Activated CD4-positive, alpha-beta memory T cell treated with anti-CD3 and anti-CD28 coated beads, Interleukin-2, amount 10 ng/mL, durations not matched to agents 7 days and 5 days (primary cell): ENCODE measurements around the gene YY1. TPM values are rescaled to one million over a fixed set of nuclear protein-coding genes. Genes with fewer than 3 reads are reported as not detected.

ENCODE experiments used
- CTCF ChIA-PET: fragments of 350-600 bp; sonication (Branson Sonifier 250); formaldehyde crosslinking; loops from one replicate; lab custom pipeline; 2021; ENCODE audit warnings: antibody characterized with exemption, inconsistent platforms; lab: Charles Lee
- POLR2A ChIA-PET: fragments of 350-600 bp; sonication (Branson Sonifier 250); formaldehyde crosslinking; loops from one replicate; lab custom pipeline; 2021; ENCODE audit warnings: antibody characterized with exemption; lab: Charles Lee
- DNase-seq: peaks from one replicate; pipeline ENCODE4 v3.0.0-alpha.2; 2020
- H3K27ac Mint-ChIP-seq: one replicate; pipeline ENCODE4 v1.8.0; 2021; ENCODE audit warnings: mild to moderate bottlenecking, mixed read lengths
- H3K27me3 Mint-ChIP-seq: one replicate; pipeline ENCODE4 v1.8.0; 2021; ENCODE audit warnings: mixed read lengths
- H3K36me3 Mint-ChIP-seq: one replicate; pipeline ENCODE4 v1.8.0; 2021; ENCODE audit warnings: low read depth, mixed read lengths
- H3K4me1 Mint-ChIP-seq: one replicate; pipeline ENCODE4 v1.8.0; 2021; ENCODE audit warnings: mixed read lengths
- H3K4me3 Mint-ChIP-seq: one replicate; pipeline ENCODE4 v1.8.0; 2021; ENCODE audit warnings: mild to moderate bottlenecking, mixed read lengths
- H3K9me3 Mint-ChIP-seq: one replicate; pipeline ENCODE4 v1.8.0; 2021; ENCODE audit warnings: mixed read lengths
- total RNA-seq, 2 experiments: library from RNA; stranded (reverse); gene quantifications; one replicate each; pipeline ENCODE4 v1.2.3, GENCODE V29; 2021

YY1 gene
- total RNA-seq = 10 to 100 TPM; 94.0 to 95.6 TPM

- H3K4me3 Mint-ChIP-seq = peak within 1 kb of the TSS; percentile 99
- ChIA-PET POLR2A (interaction anchor here (1.0 to 9.2 kb wide), 9 partner anchors 14 to 174 kb away, joined by 3 to 268 read pairs (median 5); partner anchors contain the start of gene EVL), CTCF (interaction anchor here (0.7 to 6.7 kb wide), 4 partner anchors 10 to 47 kb away, joined by 3 to 73 read pairs (median 4); no protein-coding TSS in a partner anchor)
- peaks cover 59% of the 10 kb centered on the region for H3K36me3 Mint-ChIP-seq
- H3K27me3 Mint-ChIP-seq = no peaks in the 10 kb centered on the region
- peak; percentile 99 for DNase-seq
- H3K27ac Mint-ChIP-seq = peak within 1 kb of the TSS; percentile 99
- H3K9me3 Mint-ChIP-seq = no peaks in the 10 kb centered on the region
- peaks cover 61% of the 10 kb centered on the region for H3K4me1 Mint-ChIP-seq
These were observed at the start of gene YY1 for GRCh38 chr14:100238419-100239210. YY1 (plus strand) TSS chr14:100239144; CDS start chr14:100239245, 101 bp downstream.

DNA sequence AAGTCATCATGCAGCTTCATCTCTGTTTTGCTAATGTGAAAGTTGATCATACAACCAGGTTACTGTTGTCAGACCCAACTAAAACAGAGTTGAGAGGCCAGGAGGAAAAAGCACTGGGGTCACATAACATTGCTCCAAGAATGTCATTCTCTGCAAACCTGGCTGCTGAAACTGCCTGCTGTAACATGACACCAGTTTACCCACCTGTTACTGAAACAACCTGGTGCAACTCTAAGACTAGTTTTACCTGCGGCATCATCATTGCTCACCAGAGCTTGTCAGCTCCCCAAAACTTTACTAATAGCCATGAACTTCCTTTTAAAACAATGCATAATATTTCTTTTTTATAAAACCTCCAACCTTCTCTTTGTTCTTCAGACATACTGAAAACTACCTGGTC lies 48.8 kb upstream of the YY1 start:
- no peak for DNase-seq
- Mint-ChIP-seq H3K27ac (no peak overlapping the region), H3K36me3 (no peaks in the 10 kb centered on the region), H3K27me3 (no peaks in the 10 kb centered on the region), H3K4me1 (peaks cover 21% of the 10 kb centered on the region), H3K4me3 (no peak overlapping the region), H3K9me3 (no peaks in the 10 kb centered on the region)
- POLR2A ChIA-PET = interaction anchor here (0.7 kb wide), 1 partner anchor 32 kb away, joined by 3 read pairs; no protein-coding TSS in a partner anchor
- CTCF ChIA-PET = no interaction called here

DNA sequence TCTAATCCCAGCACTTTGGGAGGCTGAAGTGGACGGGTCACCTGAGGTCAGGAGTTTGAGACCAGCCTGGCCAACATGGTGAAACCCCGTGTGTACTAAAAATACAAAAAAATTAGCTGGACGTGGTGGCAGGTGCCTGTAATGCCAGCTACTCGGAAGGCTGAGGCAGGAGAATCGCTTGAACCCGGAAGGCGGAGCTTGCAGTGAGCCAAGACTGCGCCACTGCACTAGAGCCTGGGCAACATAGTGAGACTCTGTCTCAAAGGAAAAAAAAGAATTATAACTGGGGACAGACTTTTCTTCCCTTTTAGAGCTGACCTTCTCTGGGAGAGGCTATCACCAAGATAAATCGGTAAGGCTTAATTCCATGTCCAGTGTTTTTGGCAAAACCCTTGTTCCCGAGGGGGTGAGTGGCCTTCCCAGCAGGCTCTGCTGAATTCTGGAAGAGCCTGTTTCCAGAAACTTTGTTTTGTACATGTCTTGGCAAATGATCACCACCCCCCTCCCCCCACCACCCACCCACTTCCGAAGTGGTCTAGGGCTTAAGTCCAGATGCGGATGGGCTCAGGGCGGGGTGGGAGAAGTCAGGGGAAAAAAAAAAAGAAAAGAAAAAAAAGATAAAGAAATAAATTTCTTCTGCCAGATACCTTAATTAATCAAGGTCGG lies 47.2 kb upstream of the YY1 start:
- Mint-ChIP-seq H3K4me3 (no peak overlapping the region), H3K27ac (no peak overlapping the region), H3K36me3 (no peaks in the 10 kb centered on the region), H3K27me3 (no peaks in the 10 kb centered on the region), H3K9me3 (no peaks in the 10 kb centered on the region), H3K4me1 (peaks cover 16% of the 10 kb centered on the region)
- no peak for DNase-seq
- ChIA-PET POLR2A (interaction anchor here (1.9 to 3.8 kb wide), 5 partner anchors 30 to 220 kb away, joined by 9 to 28 read pairs (median 11); partner anchors contain the start of gene YY1), CTCF (interaction anchor here (0.6 to 4.7 kb wide), 17 partner anchors 21 to 227 kb away, joined by 5 to 100 read pairs (median 13); partner anchors contain the start of gene EVL)

DNA sequence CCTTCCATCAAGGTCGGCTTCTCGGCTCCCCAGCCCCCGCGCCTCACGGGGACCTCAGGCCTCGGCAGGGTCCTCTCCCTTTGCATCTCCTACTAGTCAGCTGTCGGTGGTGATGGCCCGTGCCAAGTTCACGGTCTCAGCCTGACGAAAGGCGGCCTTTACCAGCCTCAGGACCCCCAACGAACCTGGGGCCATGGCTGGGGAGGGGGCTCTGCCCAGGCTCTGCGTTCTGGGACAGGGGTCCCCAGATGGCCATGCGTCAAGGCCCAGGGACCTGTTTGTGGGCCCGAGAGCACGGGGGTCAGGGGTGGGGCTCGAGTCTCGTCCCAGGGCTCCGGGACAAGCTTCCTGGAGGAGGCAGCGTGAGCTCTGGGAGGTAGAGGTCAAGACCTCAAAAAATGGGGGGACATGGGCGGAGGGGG lies 46.7 kb upstream of the YY1 start:
- Mint-ChIP-seq H3K4me1 (peaks cover 16% of the 10 kb centered on the region), H3K9me3 (no peaks in the 10 kb centered on the region), H3K27ac (peak overlapping the region; percentile 73), H3K4me3 (peak overlapping the region; percentile 27), H3K27me3 (no peaks in the 10 kb centered on the region), H3K36me3 (no peaks in the 10 kb centered on the region)
- ChIA-PET POLR2A (interaction anchor here (0.6 to 3.8 kb wide), 10 partner anchors 23 to 221 kb away, joined by 3 to 28 read pairs (median 9); partner anchors contain the start of gene YY1), CTCF (interaction anchor here (0.9 to 4.7 kb wide), 55 partner anchors 13 to 512 kb away, joined by 3 to 100 read pairs (median 5); partner anchors contain the start of gene EVL)
- DNase-seq = peak; percentile 19

- DNase-seq = peak; percentile 100
- Mint-ChIP-seq H3K27me3 (no peaks in the 10 kb centered on the region), H3K4me3 (peak overlapping the region; percentile 27), H3K4me1 (peaks cover 16% of the 10 kb centered on the region), H3K9me3 (no peaks in the 10 kb centered on the region), H3K36me3 (no peaks in the 10 kb centered on the region), H3K27ac (peak overlapping the region; percentile 73)
- POLR2A ChIA-PET = interaction anchor here (0.6 to 3.8 kb wide), 12 partner anchors 10 to 221 kb away, joined by 3 to 28 read pairs (median 8); partner anchors contain the start of gene YY1
- CTCF ChIA-PET = interaction anchor here (0.5 to 4.7 kb wide), 71 partner anchors 9 to 513 kb away, joined by 3 to 100 read pairs (median 4); partner anchors contain the start of gene EVL
These were observed 46.1 kb upstream of the YY1 start for GRCh38 chr14:100192672-100193416.

DNA sequence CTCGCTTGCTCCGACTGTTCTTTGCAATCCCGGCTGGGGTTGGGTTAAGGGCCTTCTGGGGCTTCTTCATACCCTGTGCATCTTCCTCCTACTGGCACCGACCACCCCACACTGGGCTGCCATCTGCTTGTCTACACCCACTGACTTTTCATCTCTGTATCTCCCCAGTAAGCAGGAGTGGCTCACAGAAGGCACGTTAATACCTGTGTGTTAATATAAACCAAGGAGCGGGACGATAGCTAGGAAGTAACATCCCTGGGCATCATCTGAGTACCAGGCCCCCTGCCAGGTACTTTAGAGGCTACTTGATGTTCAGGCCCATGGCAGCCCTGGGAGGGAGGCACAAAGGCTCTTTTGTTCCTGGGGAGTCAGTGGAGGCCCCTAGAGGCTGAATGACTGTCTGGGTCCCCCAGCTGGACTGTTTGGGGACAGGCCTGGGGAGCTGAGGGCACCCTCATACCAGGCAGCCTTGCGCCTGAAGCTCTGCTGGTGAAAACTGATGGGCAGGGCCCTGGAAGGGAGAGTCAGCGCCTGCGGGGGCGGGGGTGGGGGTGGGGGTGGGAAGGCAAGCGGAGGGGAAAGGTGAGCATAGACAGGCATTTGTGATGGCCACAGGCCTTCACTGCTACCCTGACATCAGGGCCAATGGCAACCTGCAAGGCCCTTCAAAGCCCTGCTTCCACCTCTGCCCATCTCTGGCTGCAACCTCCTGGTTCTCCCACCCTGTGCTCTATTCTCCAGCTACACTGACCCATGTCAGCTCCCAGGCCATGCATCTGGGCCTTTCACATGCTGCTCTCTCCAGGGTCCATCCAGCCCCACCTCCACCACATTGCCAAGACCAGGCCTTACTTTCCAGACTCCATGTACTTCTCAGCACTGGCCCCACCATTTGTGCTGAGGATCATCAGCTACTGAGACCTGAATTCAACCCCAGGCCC lies 45.3 kb upstream of the YY1 start:
- H3K4me3 Mint-ChIP-seq = peak overlapping the region; percentile 27
- H3K27me3 Mint-ChIP-seq = no peaks in the 10 kb centered on the region
- H3K4me1 Mint-ChIP-seq = peaks cover 16% of the 10 kb centered on the region
- DNase-seq = peak; percentile 26
- no peaks in the 10 kb centered on the region for H3K9me3 Mint-ChIP-seq
- peak overlapping the region; percentile 73 for H3K27ac Mint-ChIP-seq
- ChIA-PET POLR2A (interaction anchor here (0.6 to 3.8 kb wide), 11 partner anchors 9 to 222 kb away, joined by 3 to 28 read pairs (median 9); partner anchors contain the start of gene YY1), CTCF (interaction anchor here (0.5 to 4.7 kb wide), 76 partner anchors 9 to 513 kb away, joined by 3 to 100 read pairs (median 4); partner anchors contain the start of gene EVL)
- no peaks in the 10 kb centered on the region for H3K36me3 Mint-ChIP-seq

GRCh38 chr14:100199240-100199860 lies 39.6 kb upstream of the YY1 start:
- Mint-ChIP-seq H3K4me1 (peaks cover under 1% of the 10 kb centered on the region), H3K4me3 (no peak overlapping the region), H3K9me3 (no peaks in the 10 kb centered on the region), H3K27me3 (no peaks in the 10 kb centered on the region), H3K36me3 (no peaks in the 10 kb centered on the region), H3K27ac (no peak overlapping the region)
- ChIA-PET CTCF (interaction anchor here (0.6 to 1.2 kb wide), 3 partner anchors 71 to 216 kb away, joined by 4 to 6 read pairs (median 4); no protein-coding TSS in a partner anchor), POLR2A (no interaction called here)
- DNase-seq = no peak

GRCh38 chr14:100200311-100200710 lies 38.6 kb upstream of the YY1 start:
- no peak for DNase-seq
- no peaks in the 10 kb centered on the region for H3K27me3 Mint-ChIP-seq
- no peak overlapping the region for H3K27ac Mint-ChIP-seq
- CTCF ChIA-PET = interaction anchor here (1.2 kb wide), 1 partner anchor 217 kb away, joined by 4 read pairs; no protein-coding TSS in a partner anchor
- H3K4me1 Mint-ChIP-seq = no peaks in the 10 kb centered on the region
- POLR2A ChIA-PET = no interaction called here
- H3K9me3 Mint-ChIP-seq = no peaks in the 10 kb centered on the region
- no peaks in the 10 kb centered on the region for H3K36me3 Mint-ChIP-seq
- no peak overlapping the region for H3K4me3 Mint-ChIP-seq

DNA sequence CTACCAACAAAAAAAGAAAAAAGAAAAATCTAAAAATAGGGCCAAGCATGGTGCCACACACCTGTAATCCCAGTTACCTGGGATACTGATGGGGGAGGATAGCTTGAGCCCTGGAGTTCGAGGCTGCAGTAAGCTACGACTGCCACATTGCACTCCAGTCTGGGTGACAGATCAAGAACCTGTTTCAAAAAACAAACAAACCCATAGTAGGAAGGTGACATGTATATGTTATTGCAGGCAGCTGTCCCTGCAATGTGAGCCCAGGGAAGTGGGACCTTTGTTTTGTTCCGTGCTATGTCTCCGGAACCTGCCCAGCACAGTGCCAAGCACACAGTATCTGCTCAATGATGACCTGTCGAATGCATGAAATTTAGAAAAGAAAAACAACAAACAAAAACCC lies 37.2 kb upstream of the YY1 start:
- no peaks in the 10 kb centered on the region for H3K36me3 Mint-ChIP-seq
- H3K27me3 Mint-ChIP-seq = no peaks in the 10 kb centered on the region
- H3K9me3 Mint-ChIP-seq = no peaks in the 10 kb centered on the region
- H3K4me1 Mint-ChIP-seq = no peaks in the 10 kb centered on the region
- CTCF ChIA-PET = no interaction called here
- no peak overlapping the region for H3K4me3 Mint-ChIP-seq
- no peak overlapping the region for H3K27ac Mint-ChIP-seq
- POLR2A ChIA-PET = no interaction called here
- no peak for DNase-seq

DNA sequence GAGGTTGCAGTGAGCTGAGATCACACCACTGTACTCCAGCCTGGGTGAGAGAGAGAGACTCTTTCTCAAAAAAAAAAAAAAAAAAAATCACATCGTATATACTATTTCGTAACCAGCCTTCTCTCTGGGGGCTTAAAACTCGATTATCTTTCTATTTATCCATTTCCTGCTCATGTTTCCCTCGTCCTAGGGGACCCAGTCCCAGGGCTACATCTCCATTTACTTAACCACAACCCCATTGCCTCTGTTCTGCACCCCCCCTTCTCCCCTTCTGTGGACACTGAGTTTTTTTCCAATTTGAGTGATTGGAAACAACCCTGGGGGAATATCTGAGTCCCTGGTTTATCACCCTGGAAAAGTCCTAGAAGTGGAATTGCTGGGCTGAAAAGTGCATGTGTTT lies 36.2 kb upstream of the YY1 start:
- no peaks in the 10 kb centered on the region for H3K9me3 Mint-ChIP-seq
- H3K4me1 Mint-ChIP-seq = no peaks in the 10 kb centered on the region
- no peaks in the 10 kb centered on the region for H3K36me3 Mint-ChIP-seq
- ChIA-PET POLR2A (interaction anchor here (1.2 to 1.3 kb wide), 2 partner anchors 9 to 11 kb away, joined by 4 to 5 read pairs; no protein-coding TSS in a partner anchor), CTCF (interaction anchor here (6.1 kb wide), 1 partner anchor 9 kb away, joined by 53 read pairs; no protein-coding TSS in a partner anchor)
- H3K27ac Mint-ChIP-seq = no peak overlapping the region
- no peak overlapping the region for H3K4me3 Mint-ChIP-seq
- DNase-seq = no peak
- no peaks in the 10 kb centered on the region for H3K27me3 Mint-ChIP-seq
